H1 (cell line): ENCODE measurements around the gene RAB36. TPM values are rescaled to one million over a fixed set of nuclear protein-coding genes. Genes with fewer than 3 reads are reported as not detected.

Experiments used
- ATF3 ChIP-seq: IDR thresholded peaks from 2 replicates; pipeline ENCODE4 v1.6.1; 2011; ENCODE audit warnings: low read depth, mild to moderate bottlenecking, low read length; ENCODE audit not compliant: insufficient read depth
- CTBP2 ChIP-seq: IDR thresholded peaks from 2 replicates; pipeline ENCODE4 v1.7.0; 2011; ENCODE audit warnings: borderline replicate concordance, mild to moderate bottlenecking, moderate library complexity, mixed read lengths, low read length; ENCODE audit not compliant: insufficient read depth, insufficient read length
- EP300 ChIP-seq, 2 experiments: IDR thresholded peaks; 1 replicate in 1 of 2; 2 replicates in 1 of 2; pipeline ENCODE4 v1.6.1; 2011 to 2012; ENCODE audit warnings: low read depth in 2 of 2, low read length in 2 of 2, mild to moderate bottlenecking in 2 of 2, borderline replicate concordance in 1 of 2, inconsistent platforms in 1 of 2, moderate library complexity in 1 of 2
- GTF2F1 ChIP-seq: IDR thresholded peaks from 2 replicates; pipeline ENCODE4 v1.6.1; 2012; ENCODE audit warnings: low read depth, low read length, improper control_type of control experiment, borderline replicate concordance
- SIN3A ChIP-seq, 2 experiments: IDR thresholded peaks in 1 of 2; conservative IDR thresholded peaks in 1 of 2; 2 replicates each; pipeline ENCODE4 v1.6.1; 2011 to 2012; ENCODE audit warnings: low read length in 2 of 2, improper control_type of control experiment in 1 of 2, low read depth in 1 of 2, mild to moderate bottlenecking in 1 of 2
- SP4 ChIP-seq: IDR thresholded peaks from 2 replicates; pipeline ENCODE4 v1.6.1; 2012; ENCODE audit warnings: low read length, inconsistent platforms
- YY1 ChIP-seq: IDR thresholded peaks from 2 replicates; pipeline ENCODE4 v1.6.1; 2011; ENCODE audit warnings: low read depth, mild to moderate bottlenecking, low read length
- polyA plus RNA-seq, 7 experiments: library from polyadenylated mRNA; depleted of rRNA in 3 of 7; stranded (reverse) in 5 of 7; unstranded in 2 of 7; fragments of >200 nt in 5 of 7; fragments of 200-250 nt in 2 of 7; gene quantifications; 1 replicate in 5 of 7; 2 replicates in 1 of 7; 4 replicates in 1 of 7; pipeline versions ENCODE4 v1.2.1 to v1.2.3, GENCODE V29; 2011 to 2013; ENCODE audit warnings: missing spikeins in 2 of 7, mixed read lengths in 2 of 7
- total RNA-seq: library from RNA; stranded (reverse); fragmentation: NEBNext Ultra II Directional; extraction: Animal tissue kit (Norgen Biotek cat#: 25700); gene quantifications from 2 replicates; pipeline ENCODE4 v1.2.1, GENCODE V29; 2021

RAB36 gene
- total and polyA plus RNA-seq, 2 of the 8 experiments (the other 6 are each of a cell fraction or from before 2014, with no cell fraction given) = 1.0 to 1.5 TPM

- TF ChIP-seq EP300 (IDR thresholded peaks at IDR 0.05; ENCODE audit: borderline replicate concordance in 1 of 2, low read depth in 2 of 2, low read length in 2 of 2) = no peak
- no peak for TF ChIP-seq ATF3
- no peak for TF ChIP-seq SIN3A (conservative IDR thresholded peaks at IDR 0.05 in 1 of 2, IDR thresholded peaks at IDR 0.05 in 1 of 2; ENCODE audit: low read depth in 1 of 2, low read length in 2 of 2)
- no peak for TF ChIP-seq CTBP2
- no peak for TF ChIP-seq SP4
- TF ChIP-seq GTF2F1 = no peak
- TF ChIP-seq YY1 = no peak
Observed at GRCh38 chr22:23146478-23147205, 1.4 kb downstream of the RAB36 start (continued).
